Renal cortical epithelial cell (primary cell): ENCODE results near the gene CEP112. TPM values are rescaled to one million over a fixed set of nuclear protein-coding genes. Genes with fewer than 3 reads are reported as not detected.

Experiments used
- DNase-seq: peaks from one replicate; pipeline ENCODE4 v3.0.0-alpha.2; 2011; ENCODE audit warnings: low read depth
- total RNA-seq: library from RNA; depleted of rRNA; stranded (reverse); fragments of >200 nt; gene quantifications from 2 replicates; pipeline ENCODE4 v1.2.3, GENCODE V29; 2014

The CEP112 gene
- total RNA-seq, 1 donor from 2014 or later = 27.0 TPM

DNA sequence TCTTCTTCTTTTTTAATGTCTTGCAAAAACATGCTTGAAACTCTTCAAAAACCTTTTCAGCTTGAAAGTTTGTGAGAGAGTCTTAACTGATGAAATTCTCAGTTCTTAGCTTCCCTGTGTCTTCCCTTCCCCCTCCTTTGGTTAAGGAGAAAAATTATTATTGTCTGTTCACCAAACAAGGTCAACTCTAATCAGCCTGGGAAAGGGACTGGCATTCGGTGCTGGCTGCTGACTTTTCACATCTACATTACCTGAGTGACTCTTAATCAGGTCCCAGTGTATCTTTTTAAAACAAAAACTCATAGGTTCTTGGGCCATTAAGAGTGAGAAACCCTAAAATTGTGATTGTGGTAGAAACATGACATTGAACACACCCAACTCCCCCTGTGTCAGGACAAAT, 591.4 kb downstream of the CEP112 start:
- no peak for DNase-seq

DNA sequence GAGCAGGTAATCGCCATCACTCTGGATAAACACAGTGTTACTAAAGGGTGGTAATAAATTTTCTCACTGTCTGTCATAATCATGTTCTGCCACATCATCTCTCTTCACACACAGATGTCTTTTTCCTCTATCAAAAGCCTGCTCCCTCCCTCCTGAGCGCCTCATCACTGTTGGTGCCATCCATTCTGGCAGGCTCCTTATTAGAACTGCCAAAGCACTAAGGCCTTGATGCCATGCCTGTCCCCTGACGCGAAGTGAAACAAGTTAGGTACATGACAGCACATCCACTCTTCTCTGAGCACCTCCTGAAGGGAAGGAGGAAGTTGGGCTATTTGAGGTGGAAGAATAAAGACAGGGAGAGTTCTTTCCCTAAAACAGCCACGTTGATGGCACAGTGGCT, 592.3 kb downstream of the CEP112 start:
- DNase-seq = no peak

DNA sequence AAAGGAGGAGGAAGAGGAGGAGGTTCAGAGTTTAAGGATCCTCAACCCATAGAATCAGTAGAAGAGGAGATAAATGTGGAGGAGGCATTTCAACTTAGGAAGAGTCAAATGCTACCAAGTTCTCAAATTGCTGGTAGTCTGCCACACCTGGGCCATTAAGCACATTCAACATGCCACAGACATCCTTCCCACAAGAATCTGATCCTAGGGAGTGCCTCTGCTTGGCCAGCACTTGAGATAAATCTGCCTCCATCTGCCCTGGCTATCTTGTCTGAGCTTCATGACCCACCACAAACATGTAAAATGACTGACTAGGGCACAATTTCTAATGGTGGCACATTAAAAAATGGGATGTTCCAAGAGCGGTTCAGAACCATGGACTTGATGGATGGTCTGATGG, 593.2 kb downstream of the CEP112 start:
- no peak for DNase-seq

DNA sequence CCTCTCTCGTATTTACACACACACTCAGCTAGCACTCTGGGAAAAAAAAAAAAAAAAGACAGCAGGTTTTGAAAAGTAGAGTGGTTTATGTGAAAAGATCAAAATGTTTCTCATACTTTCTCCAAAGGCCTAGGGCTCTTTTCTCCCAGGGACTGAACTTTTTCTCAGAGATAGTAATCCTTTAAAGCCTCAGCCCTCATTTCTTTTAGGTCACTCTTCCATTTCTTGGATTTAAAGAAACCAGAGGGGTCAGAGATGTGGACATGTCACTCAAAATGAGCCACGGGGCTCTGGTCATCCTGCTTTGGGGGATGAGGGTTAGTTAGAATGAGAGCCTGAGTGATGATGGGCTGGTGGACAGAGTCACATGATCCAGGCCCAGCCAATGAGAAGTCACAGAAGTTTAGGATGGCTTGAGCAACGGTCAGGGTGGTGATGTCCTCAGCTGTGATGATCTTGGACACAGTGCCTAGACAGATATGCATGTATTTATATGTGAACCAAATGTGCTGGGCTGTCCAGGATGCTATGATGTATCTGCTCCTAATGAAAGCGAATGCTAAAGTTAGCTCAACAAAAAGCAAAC, 596.8 kb downstream of the CEP112 start:
- DNase-seq = no peak

DNA sequence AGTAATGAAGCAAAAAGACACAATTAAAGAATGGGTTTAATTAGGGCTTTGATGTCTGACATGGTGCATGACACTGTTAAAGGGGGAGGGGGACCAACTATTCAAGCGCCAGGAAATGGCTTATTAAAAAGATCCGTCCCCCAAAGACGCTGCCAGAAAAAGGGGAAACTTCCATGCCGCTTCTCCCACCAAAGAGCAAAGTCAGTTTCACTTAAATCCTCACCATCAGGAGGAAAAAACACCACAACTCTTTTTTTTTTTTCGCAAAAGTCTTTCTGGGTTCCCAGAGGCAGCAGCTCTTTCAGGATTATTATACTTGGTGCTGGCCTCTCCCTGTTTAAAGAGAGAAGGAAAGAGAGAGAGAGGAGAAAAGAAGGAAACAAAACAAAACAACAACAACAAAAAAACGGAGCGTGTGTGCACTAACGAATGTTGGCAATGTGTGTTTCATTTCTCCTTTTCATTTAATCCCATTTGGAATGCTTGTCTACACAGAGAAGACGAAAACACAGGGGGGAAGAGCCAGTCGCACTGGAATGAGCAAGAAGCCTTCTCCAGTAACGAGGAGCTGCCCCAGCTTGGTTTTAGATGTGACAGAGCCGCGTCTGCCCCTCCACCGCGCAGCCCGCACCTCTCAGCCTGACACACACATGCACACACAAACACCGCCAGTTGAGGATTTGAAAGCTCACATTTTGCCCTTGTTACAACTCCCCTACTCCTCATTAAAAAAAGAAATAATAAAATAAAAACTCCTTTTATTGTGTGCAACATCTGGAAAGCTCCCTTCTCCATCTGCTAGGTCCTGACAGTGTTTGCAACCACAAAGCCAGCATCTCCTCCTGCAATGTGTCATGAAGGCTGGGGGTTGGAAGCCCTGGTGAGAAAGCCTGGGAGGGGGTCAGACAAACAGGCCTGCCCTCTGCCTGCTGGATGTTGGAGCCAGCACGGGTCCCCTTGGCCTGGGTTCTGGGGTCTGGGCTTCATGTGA, 597.8 kb downstream of the CEP112 start:
- DNase-seq = no peak

DNA sequence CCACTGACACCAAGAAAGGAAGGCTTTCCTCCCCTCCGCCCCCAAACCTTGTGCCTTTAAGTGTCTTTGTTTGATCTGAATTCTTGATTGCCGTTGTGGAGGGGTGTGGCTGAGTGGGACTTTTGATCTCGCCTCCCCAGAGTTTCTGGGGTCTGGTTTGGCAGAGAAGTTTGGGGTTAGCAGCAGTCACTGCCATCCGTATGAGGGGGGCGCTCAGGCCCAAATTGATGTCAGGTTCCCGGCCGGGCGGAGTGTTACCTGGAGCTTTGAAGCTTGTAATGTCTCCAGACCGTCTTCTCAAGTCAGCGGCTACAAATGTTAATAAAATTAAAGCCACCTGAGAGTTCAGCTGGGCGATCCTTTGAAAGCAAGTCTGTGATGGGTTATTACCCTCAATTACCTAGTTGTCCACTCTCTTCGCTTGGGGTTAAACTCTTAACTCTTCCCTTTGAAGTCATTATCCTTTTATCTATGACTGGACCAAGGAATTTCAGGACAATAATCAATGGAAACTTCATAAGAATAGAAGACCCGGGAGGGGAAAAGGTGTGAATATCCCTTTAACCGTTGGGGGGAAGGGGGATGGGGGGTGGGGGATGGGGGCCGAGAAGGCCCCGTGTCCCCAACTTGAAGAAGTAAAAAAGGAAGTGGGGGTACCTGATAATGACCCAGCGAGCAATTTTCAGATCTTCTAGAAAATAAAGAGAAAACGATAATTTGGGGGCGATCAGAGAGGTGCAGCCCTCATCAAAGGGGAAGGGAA, 598.7 kb downstream of the CEP112 start:
- DNase-seq = no peak

DNA sequence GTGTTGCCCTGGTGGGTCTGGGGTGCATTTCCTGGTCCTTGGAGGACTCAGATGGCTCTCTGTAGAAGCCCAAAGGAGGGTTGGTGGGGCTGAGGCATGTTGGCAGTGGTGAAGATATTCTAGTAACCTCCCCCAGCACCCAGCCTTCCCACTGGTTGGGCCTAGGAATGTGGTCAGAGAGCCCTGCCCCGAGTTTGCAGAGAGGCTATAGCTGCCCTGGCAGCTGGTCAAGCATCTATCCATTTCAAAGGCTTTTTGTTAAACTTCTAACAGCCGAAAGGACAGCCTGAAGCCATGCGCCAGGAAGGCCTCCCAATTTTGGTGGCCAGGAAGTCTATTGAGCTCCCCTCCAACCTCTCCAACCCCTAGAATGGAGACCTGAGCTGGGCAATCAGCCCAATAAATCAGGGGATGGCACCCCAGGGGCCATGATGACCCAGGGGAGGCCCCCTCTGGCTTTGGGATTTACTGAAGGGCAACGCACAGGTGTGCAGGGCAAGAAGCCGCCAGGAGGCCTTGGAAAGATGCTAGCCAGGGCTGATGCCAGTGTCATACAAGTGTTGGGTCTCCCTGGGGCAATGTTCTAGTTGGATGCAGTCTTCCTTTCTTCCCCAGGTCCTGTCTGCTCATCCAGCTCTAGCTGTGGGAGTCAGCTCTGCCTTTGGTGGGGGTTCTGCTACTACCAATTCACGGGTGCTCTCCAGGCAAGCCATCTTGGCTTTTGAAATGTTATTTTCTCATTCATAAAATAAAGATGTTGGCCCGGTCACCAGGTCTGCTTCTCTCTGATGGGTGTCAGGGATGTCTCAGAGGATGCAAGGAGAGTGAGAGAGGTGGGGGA, 599.6 kb downstream of the CEP112 start:
- DNase-seq = no peak

DNA sequence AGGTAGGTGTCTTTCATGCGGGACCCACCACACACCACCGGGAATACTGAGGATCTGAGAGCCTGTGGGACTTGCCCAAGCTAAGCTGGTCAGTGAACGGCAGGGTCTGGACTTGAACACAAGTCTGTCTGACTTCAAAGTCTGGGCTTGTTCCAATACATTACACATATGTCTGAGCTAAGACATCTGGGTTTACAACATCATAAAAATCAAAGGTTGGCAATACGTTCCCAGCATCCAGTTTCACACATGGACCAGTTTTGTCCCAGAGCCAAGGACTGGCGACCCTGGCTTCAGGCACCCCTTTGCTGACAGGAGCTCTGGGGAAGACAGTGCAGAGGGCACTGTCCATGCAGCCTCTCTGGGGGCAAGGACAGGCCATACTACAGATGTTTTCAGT, 602.6 kb downstream of the CEP112 start:
- no peak for DNase-seq

DNA sequence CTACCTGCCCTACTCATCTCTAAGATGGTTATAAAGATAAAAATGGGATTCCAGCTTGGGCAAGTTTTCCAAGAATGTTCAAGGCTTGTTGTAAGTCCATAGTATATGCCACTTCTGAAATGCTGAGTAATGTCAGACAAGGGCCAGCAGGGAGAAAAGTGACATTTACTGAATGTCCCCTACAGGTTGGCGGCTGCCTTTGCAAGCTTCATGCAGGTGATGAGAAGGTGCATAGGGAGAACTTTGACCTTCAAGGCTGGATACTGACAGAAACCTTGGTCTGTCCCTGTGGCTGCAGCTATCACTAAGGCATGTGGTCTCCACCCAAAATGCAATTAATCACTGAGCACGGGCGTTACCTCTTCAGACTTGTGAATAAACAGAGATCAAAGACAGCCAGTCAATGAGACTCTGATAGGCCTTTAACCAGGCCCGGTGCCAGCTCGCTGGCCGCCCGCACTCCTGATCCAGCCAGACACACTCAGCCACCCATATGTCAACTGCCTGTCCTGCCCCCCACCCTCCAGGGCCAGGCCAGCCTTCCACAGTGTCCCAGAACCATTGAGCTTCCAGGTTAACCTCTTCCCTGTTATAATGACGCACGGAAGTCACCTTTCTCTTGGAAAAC, 603.6 kb downstream of the CEP112 start:
- no peak for DNase-seq

DNA sequence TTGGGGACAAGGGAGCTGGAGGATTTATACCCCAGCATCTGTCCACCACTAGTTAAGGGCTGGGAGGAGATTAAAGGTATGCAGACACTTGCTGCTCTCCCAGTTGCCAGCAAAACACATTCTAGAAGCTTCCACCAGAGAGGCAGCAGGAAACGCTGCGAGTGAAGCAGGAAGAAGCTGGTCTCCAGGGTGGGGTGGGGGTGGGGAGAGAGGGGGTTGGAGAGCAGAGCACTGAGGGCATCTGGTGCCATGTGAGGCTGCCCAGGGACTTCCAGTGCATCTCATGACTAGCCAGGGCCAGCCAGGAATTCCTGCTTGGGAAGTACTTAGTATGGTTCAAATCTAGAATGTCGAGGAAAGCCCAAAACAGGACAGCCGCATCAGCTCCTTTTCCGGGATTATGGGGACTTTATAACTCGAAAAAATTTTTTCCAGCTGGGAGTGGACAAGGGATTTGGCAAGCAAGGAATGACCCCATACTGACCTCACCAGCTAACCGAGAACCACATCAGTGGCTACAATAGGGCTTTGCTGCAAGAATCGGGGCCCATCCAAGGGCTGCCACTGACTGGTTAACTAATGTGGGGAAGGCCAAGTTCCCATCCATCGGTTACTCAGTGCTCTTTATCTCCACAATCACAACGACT, 604.3 kb downstream of the CEP112 start:
- DNase-seq = no peak

DNA sequence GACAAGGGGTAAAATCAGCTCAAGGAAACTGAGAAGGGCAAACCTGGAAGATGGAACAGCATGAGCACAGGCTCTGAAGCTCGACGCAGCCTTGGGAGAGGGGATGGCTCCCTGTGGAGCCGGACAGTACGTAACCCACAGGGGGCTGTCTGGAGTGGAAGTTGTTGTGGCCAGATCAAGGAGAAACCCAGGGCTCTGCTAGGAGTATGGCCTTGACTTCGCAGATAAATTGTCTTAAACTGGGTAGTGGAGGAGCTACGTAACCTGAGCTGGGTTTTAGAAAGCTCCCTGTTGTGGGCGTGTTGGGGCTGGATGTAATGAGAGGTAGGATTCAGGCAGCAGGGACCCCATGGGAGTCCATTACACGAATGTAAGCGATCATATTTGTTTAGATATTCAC, 605.0 kb downstream of the CEP112 start:
- no peak for DNase-seq

Other genes with a start within 250 kb of the CEP112 start
- gene APOH, start 37.3 kb upstream of the CEP112 start, total RNA-seq = 0.10 TPM in 1 of 2 replicates, not detected in the other
- gene PRKCA, start 110.5 kb upstream of the CEP112 start, total RNA-seq = 7.3 and 31.9 TPM in 2 replicates